Loucy (cell line): ENCODE results near the gene QDPR.

ENCODE experiments used
- H2AFZ ChIP-seq: fragments of 200-600 bp; sonication (generic); 2 replicates; pipeline ENCODE4 v1.6.0; 2016; ENCODE audit warnings: antibody characterized with exemption, mild to moderate bottlenecking, low read length, moderate library complexity
- H3F3A ChIP-seq: fragments of 200-600 bp; 2 replicates; pipeline ENCODE4 v1.6.0; 2016; ENCODE audit warnings: antibody characterized with exemption, low read depth, mild to moderate bottlenecking
- H3K27me3 ChIP-seq: fragments of 200-600 bp; sonication (generic); 2 replicates; pipeline ENCODE4 v1.6.1; 2014; ENCODE audit warnings: low read length, mild to moderate bottlenecking; ENCODE audit not compliant: insufficient read depth, poor library complexity, severe bottlenecking
- H3K36me3 ChIP-seq: fragments of 200-600 bp; sonication (generic); 2 replicates; pipeline ENCODE4 v1.6.1; 2016; ENCODE audit warnings: low read length; ENCODE audit not compliant: insufficient read depth
- H3K4me1 ChIP-seq: fragments of 200-600 bp; sonication (generic); 2 replicates; pipeline ENCODE4 v1.5.1; 2014; ENCODE audit warnings: low read length, mild to moderate bottlenecking; ENCODE audit not compliant: insufficient read depth, poor library complexity, severe bottlenecking
- H3K4me2 ChIP-seq: fragments of 200-600 bp; sonication (generic); 2 replicates; pipeline ENCODE4 v1.6.0; 2014; ENCODE audit warnings: antibody characterized with exemption, low read length, low read depth, mild to moderate bottlenecking; ENCODE audit not compliant: poor library complexity, severe bottlenecking
- H3K4me3 ChIP-seq: fragments of 200-600 bp; sonication (generic); 2 replicates; pipeline ENCODE4 v1.5.1; 2014; ENCODE audit warnings: low read length, mild to moderate bottlenecking, mixed read lengths; ENCODE audit not compliant: poor library complexity, severe bottlenecking
- H3K79me2 ChIP-seq: fragments of 200-600 bp; sonication (generic); 2 replicates; pipeline ENCODE4 v1.6.1; 2014; ENCODE audit warnings: low read length; ENCODE audit not compliant: insufficient read depth
- H3K9ac ChIP-seq: fragments of 200-600 bp; sonication (generic); 2 replicates; pipeline ENCODE4 v1.6.0; 2014; ENCODE audit warnings: mild to moderate bottlenecking, low read depth, low read length, moderate library complexity; ENCODE audit not compliant: poor library complexity, severe bottlenecking
- H3K9me2 ChIP-seq: fragments of 200-600 bp; sonication (generic); replicated peaks from 2 replicates; pipeline ENCODE4 v1.6.1; 2016; ENCODE audit warnings: low read depth, low read length, mixed read lengths
- H3K9me3 ChIP-seq: fragments of 200-600 bp; sonication (generic); 2 replicates; pipeline ENCODE4 v1.6.1; 2014; ENCODE audit warnings: mild to moderate bottlenecking, antibody characterized with exemption, low read length, low read depth; ENCODE audit not compliant: insufficient read depth
- H4K20me1 ChIP-seq: fragments of 200-600 bp; sonication (generic); 2 replicates; pipeline ENCODE4 v1.6.0; 2014; ENCODE audit warnings: antibody characterized with exemption, low read length, mild to moderate bottlenecking; ENCODE audit not compliant: insufficient read depth, poor library complexity, severe bottlenecking
- EZH2phosphoT487 ChIP-seq: fragments of 200-600 bp; IDR thresholded peaks from 2 replicates; pipeline ENCODE4 v1.6.1; 2018; ENCODE audit warnings: antibody characterized with exemption, mild to moderate bottlenecking, moderate library complexity, borderline replicate concordance
- TF ChIP-seq, protein P1 (sequence below): fragments of 200-600 bp; sonication (generic); conservative IDR thresholded peaks from 2 replicates; pipeline ENCODE4 v1.5.1; 2014; ENCODE audit warnings: mild to moderate bottlenecking, antibody characterized with exemption, low read length

The QDPR gene

DNA sequence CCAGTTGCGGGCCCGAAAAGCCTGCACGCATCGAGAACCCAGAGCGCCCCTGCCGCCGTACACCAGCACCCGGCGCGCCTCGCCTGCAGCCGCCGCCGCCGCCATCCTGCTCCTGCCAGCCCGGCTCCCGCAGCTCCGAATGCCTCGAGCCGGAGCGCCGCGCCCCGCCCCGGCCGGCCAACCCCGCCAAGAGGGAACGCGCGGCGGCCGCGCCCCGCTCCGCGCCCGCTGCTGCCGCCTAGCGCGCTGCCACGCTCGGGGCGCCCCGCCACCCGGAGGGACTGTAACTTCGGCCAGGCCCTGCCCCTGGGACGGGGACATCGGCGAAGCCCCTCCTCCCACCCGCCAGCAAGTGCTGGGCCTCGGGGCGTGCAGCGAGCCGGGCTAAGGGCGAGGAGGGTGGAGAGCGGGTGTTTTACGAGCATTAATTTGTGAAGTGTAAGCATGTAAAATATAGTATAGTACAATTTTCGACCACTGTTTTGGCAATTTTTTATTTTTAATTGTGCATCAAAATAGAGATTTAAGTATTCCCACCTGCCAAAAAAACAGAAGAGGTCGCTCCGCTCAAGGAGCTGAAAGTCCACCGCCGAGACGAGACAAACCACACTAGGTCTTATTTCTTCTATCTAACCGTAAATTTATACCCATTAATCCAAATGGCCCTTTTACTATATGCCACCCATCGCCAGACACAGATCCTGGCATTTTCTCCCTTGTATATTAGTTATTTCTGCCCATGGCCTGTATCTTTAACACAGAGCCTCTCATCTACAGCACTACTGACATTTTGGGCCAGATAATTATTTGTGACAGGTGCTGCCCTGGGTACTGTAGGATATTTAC, at the start of gene QDPR:
TSS of gene QDPR (minus strand) at position 141 of the 846 bp plus-strand sequence. CDS start at position 105, 36 bp downstream.
- TF ChIP-seq, protein P1, sequence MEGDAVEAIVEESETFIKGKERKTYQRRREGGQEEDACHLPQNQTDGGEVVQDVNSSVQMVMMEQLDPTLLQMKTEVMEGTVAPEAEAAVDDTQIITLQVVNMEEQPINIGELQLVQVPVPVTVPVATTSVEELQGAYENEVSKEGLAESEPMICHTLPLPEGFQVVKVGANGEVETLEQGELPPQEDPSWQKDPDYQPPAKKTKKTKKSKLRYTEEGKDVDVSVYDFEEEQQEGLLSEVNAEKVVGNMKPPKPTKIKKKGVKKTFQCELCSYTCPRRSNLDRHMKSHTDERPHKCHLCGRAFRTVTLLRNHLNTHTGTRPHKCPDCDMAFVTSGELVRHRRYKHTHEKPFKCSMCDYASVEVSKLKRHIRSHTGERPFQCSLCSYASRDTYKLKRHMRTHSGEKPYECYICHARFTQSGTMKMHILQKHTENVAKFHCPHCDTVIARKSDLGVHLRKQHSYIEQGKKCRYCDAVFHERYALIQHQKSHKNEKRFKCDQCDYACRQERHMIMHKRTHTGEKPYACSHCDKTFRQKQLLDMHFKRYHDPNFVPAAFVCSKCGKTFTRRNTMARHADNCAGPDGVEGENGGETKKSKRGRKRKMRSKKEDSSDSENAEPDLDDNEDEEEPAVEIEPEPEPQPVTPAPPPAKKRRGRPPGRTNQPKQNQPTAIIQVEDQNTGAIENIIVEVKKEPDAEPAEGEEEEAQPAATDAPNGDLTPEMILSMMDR = peak; percentile 56
- no peak for TF ChIP-seq EZH2phosphoT487
- Histone ChIP-seq H3F3A (no peaks in the 10 kb centered on the region), H3K4me3 (peak within 1 kb of the TSS; percentile 91), H3K36me3 (no peaks in the 10 kb centered on the region), H3K27me3 (no peaks in the 10 kb centered on the region), H4K20me1 (no peaks in the 10 kb centered on the region), H2AFZ (peak within 1 kb of the TSS; percentile 92), H3K4me1 (peaks cover 4% of the 10 kb centered on the region), H3K4me2 (peak within 1 kb of the TSS; percentile 93), H3K79me2 (peaks cover 14% of the 10 kb centered on the region), H3K9me3 (no peaks in the 10 kb centered on the region), H3K9me2 (no peaks in the 10 kb centered on the region), H3K9ac (peak within 1 kb of the TSS; percentile 84)

DNA sequence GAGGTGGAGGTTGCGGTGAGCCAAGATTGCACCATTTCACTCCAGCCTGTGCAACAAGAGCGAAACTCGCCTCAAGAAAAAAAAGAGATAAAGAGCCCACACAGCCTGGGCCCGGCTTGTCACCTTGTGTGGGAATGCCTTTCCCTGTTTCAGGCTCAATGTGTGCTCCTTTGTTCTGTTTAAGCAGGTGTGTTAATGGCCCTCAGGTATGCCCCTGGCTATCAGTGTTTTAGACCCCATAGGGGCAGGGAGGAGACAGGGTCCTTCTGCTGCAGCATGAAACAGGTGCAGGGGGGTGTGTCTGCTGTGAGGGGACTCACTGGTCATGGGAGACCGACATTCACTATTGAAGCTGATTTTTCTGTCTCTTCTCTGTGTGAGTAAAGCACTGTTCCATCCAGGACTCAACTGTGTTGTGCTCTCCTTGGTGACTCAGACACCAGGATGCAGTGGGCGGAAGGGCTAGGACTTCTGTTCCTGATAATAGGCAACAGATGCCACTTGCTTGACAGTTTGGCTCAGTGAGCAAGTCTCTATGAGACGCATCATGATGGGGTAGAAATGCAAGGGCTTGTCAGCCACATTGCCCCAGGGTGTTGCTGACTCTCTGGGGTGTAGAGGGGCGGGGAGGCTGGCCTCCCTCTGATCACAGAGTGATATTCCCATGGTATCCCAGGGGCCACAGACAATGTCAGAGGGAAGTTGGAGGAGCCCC, 49.5 kb upstream of the QDPR start:
- Histone ChIP-seq H4K20me1 (no peaks in the 10 kb centered on the region), H3K4me1 (no peaks in the 10 kb centered on the region), H3K4me2 (no peak overlapping the region), H3K36me3 (no peaks in the 10 kb centered on the region), H3K27me3 (no peaks in the 10 kb centered on the region), H3F3A (no peaks in the 10 kb centered on the region), H3K9me2 (no peaks in the 10 kb centered on the region), H2AFZ (no peak overlapping the region), H3K4me3 (no peak overlapping the region), H3K9me3 (no peaks in the 10 kb centered on the region), H3K9ac (no peak overlapping the region), H3K79me2 (no peaks in the 10 kb centered on the region)
- TF ChIP-seq, protein P1 = no peak
- TF ChIP-seq EZH2phosphoT487 = no peak

- H3K27me3 ChIP-seq = no peaks in the 10 kb centered on the region
- H3K4me1 ChIP-seq = no peaks in the 10 kb centered on the region
- H3K4me3 ChIP-seq = no peak overlapping the region
- H3K79me2 ChIP-seq = no peaks in the 10 kb centered on the region
- H3K9ac ChIP-seq = no peak overlapping the region
- no peaks in the 10 kb centered on the region for H4K20me1 ChIP-seq
- no peaks in the 10 kb centered on the region for H3K36me3 ChIP-seq
- TF ChIP-seq, protein P1 = no peak
- no peak for TF ChIP-seq EZH2phosphoT487
- no peak overlapping the region for H2AFZ ChIP-seq
- no peaks in the 10 kb centered on the region for H3K9me3 ChIP-seq
- H3K9me2 ChIP-seq = no peaks in the 10 kb centered on the region
- H3F3A ChIP-seq = no peaks in the 10 kb centered on the region
- no peak overlapping the region for H3K4me2 ChIP-seq
These were observed 48.3 kb upstream of the QDPR start for GRCh38 chr4:17560065-17560673.
